ENCODE measurements around the gene KIF26B. TPM values are rescaled to one million over a fixed set of nuclear protein-coding genes. Genes with fewer than 3 reads are reported as not detected.

Gene KIF26B
- total and polyA plus RNA-seq, 8 donors: 0.15 to 3.2 (median 0.89) TPM; not detected in 1

GRCh38 chr1:245121523-245121922 is 33.3 kb upstream of the KIF26B start:
- no peak for TF ChIP-seq POLR2AphosphoS5 (IDR thresholded peaks at IDR 0.05)
- no peak for TF ChIP-seq CTCF (IDR thresholded peaks at IDR 0.05)
- no peak for TF ChIP-seq EP300 (IDR thresholded peaks at IDR 0.05)
- no peak for TF ChIP-seq POLR2A (IDR thresholded peaks at IDR 0.05)
- Histone ChIP-seq H3K27me3 (no peaks in the 10 kb centered on the region), H3K9me3 (no peaks in the 10 kb centered on the region), H3K4me1 (no peaks in the 10 kb centered on the region), H3K4me3 (no peak overlapping the region), H3K36me3 (peaks cover 0 to 34% (median 6%) of the 10 kb centered on the region in 4 donors), H3K27ac (no peak overlapping the region)
- WGBS, 5 donors: 88 to 94% (median 90%) methylated on average over 7 of the region's 7 CpGs
- DNase-seq: no peak
- intact Hi-C loops (cut with DNase I; ENCODE audit: low total_unique reads): no loop called here

- peaks cover 0 to 34% (median 6%) of the 10 kb centered on the region in 4 donors for H3K36me3 ChIP-seq
- intact Hi-C loops (cut with DNase I; ENCODE audit: low total_unique reads): no loop called here
- no peaks in the 10 kb centered on the region for H3K9me3 ChIP-seq
- H3K27me3 ChIP-seq: peaks cover 0 to 13% (median 0%) of the 10 kb centered on the region in 3 donors
- no peak overlapping the region for H3K27ac ChIP-seq
- no peak for DNase-seq
- whole genome bisulfite sequencing, 5 donors: 88 to 96% (median 92%) methylated on average over 6 of the region's 6 CpGs
- TF ChIP-seq EP300 (IDR thresholded peaks at IDR 0.05) (no peak), POLR2AphosphoS5 (IDR thresholded peaks at IDR 0.05) (no peak), CTCF (IDR thresholded peaks at IDR 0.05) (no peak), POLR2A (IDR thresholded peaks at IDR 0.05) (no peak)
- H3K4me3 ChIP-seq: no peak overlapping the region
- H3K4me1 ChIP-seq: peaks cover 0 to 1% (median 0%) of the 10 kb centered on the region in 4 donors
Measured at GRCh38 chr1:245124241-245124640, 30.5 kb upstream of the KIF26B start.

- Histone ChIP-seq H3K36me3 (peaks cover 0 to 34% (median 6%) of the 10 kb centered on the region in 4 donors), H3K4me1 (peaks cover 0 to 5% (median 0%) of the 10 kb centered on the region in 4 donors), H3K9me3 (no peaks in the 10 kb centered on the region), H3K4me3 (no peak overlapping the region), H3K27me3 (peaks cover 0 to 17% (median 0%) of the 10 kb centered on the region in 3 donors), H3K27ac (no peak overlapping the region)
- WGBS, 5 donors: 90 to 93% (median 90%) methylated on average over 11 of the region's 11 CpGs
- TF ChIP-seq EP300 (IDR thresholded peaks at IDR 0.05): no peak
- TF ChIP-seq CTCF (IDR thresholded peaks at IDR 0.05): no peak
- no peak for TF ChIP-seq POLR2AphosphoS5 (IDR thresholded peaks at IDR 0.05)
- TF ChIP-seq POLR2A (IDR thresholded peaks at IDR 0.05): no peak
- intact Hi-C loops (cut with DNase I; ENCODE audit: low total_unique reads): no loop called here
- DNase-seq: no peak
Measured at GRCh38 chr1:245124644-245125043, 30.1 kb upstream of the KIF26B start.

GRCh38 chr1:245126530-245126929 is 28.3 kb upstream of the KIF26B start:
- H3K9me3 ChIP-seq: no peaks in the 10 kb centered on the region
- intact Hi-C loops (cut with DNase I; ENCODE audit: low total_unique reads): no loop called here
- H3K4me1 ChIP-seq: peaks cover 0 to 8% (median 1%) of the 10 kb centered on the region in 4 donors
- no peak for DNase-seq
- TF ChIP-seq EP300 (IDR thresholded peaks at IDR 0.05): no peak
- no peak for TF ChIP-seq CTCF (IDR thresholded peaks at IDR 0.05)
- no peak for TF ChIP-seq POLR2AphosphoS5 (IDR thresholded peaks at IDR 0.05)
- no peak for TF ChIP-seq POLR2A (IDR thresholded peaks at IDR 0.05)
- H3K36me3 ChIP-seq: peaks cover 0 to 34% (median 6%) of the 10 kb centered on the region in 4 donors
- no peak overlapping the region for H3K27ac ChIP-seq
- 59 to 84% (median 71%) methylated on average over 5 of the region's 5 CpGs for WGBS, 5 donors
- H3K4me3 ChIP-seq: no peak overlapping the region
- peaks cover 0 to 28% (median 0%) of the 10 kb centered on the region in 3 donors for H3K27me3 ChIP-seq

Measured in stomach (tissue), 9 donors.